Measurements from ENCODE around the gene CAVIN4.

CAVIN4 gene

DNA sequence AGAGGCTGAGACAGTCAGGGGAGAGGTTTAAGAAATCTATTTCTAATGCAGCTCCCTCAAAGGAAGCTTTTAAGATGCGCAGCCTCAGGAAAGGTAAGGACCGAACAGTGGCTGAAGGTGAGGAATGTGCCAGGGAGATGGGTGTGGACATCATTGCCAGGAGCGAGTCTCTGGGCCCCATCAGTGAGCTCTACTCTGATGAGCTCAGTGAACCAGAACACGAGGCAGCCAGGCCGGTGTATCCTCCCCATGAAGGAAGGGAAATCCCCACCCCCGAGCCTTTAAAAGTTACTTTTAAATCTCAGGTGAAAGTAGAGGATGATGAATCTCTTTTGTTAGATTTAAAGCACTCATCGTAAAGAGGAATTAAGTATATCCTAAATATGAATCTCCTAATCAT, 8.2 kb downstream of the CAVIN4 start:
- TF ChIP-seq TOX (CRISPR knock-in tag; IDR thresholded peaks at IDR 0.05; ENCODE audit: borderline replicate concordance), result no peak
- no peak for TF ChIP-seq TCF4 (CRISPR knock-in tag; IDR thresholded peaks at IDR 0.05; ENCODE audit: borderline replicate concordance)
- TF ChIP-seq BACH2 (CRISPR knock-in tag; IDR thresholded peaks at IDR 0.05; ENCODE audit: borderline replicate concordance), result no peak
- no peak for TF ChIP-seq ZFP3 (CRISPR knock-in tag; IDR thresholded peaks at IDR 0.05)
- no peak for TF ChIP-seq SNAI2 (CRISPR knock-in tag; IDR thresholded peaks at IDR 0.05)
- TF ChIP-seq ZFP30 (CRISPR knock-in tag; IDR thresholded peaks at IDR 0.05), result no peak
- TF ChIP-seq, protein P1, sequence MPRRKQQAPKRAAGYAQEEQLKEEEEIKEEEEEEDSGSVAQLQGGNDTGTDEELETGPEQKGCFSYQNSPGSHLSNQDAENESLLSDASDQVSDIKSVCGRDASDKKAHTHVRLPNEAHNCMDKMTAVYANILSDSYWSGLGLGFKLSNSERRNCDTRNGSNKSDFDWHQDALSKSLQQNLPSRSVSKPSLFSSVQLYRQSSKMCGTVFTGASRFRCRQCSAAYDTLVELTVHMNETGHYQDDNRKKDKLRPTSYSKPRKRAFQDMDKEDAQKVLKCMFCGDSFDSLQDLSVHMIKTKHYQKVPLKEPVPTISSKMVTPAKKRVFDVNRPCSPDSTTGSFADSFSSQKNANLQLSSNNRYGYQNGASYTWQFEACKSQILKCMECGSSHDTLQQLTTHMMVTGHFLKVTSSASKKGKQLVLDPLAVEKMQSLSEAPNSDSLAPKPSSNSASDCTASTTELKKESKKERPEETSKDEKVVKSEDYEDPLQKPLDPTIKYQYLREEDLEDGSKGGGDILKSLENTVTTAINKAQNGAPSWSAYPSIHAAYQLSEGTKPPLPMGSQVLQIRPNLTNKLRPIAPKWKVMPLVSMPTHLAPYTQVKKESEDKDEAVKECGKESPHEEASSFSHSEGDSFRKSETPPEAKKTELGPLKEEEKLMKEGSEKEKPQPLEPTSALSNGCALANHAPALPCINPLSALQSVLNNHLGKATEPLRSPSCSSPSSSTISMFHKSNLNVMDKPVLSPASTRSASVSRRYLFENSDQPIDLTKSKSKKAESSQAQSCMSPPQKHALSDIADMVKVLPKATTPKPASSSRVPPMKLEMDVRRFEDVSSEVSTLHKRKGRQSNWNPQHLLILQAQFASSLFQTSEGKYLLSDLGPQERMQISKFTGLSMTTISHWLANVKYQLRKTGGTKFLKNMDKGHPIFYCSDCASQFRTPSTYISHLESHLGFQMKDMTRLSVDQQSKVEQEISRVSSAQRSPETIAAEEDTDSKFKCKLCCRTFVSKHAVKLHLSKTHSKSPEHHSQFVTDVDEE (CRISPR knock-in tag; IDR thresholded peaks at IDR 0.05), result no peak
- no peak for TF ChIP-seq ISL1 (CRISPR knock-in tag; IDR thresholded peaks at IDR 0.05)
- no peak for ATAC-seq

DNA sequence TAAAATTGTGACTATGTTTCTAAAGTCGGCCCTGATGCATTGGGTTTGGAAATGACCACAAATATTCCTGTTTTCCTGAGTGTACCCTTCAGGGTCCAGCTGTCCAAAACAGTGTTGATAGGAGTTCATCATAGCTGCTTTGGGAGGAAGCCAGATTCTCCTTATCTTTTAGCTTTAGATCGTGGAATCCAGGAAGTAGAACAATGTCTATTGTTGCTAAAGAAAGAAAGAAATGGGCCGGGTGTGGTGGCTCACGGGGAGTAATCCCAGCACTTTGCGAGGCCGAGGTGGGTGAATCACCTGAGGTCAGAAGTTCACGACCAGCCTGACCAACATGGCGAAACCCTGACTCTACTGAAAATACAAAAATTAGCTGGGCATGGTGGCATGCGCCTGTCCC, 9.5 kb downstream of the CAVIN4 start:
- TF ChIP-seq, protein P1 (CRISPR knock-in tag; IDR thresholded peaks at IDR 0.05), result no peak
- peak; percentile 54; the same call in 1 of the 2 replicates for TF ChIP-seq ZFP3 (CRISPR knock-in tag; IDR thresholded peaks at IDR 0.05)
- no peak for ATAC-seq

DNA sequence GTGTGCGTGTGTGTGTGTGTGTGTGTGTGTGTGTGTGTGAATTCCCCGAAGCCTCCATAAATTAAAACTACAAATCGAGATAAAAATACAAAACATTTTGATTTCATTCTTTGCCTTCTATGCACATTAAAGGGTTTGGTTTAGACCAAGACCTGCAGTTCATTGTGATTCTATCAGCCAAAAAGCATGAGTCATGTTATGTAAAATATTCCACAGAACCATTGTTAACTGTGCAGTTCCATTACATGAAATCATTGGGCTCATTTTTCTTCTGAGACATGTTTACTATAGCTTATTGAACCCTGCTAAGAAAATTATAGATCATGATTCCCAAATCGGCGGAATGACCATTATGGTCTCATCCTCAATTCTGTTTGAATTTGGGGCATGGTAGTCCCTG, 11.7 kb downstream of the CAVIN4 start:
- ATAC-seq, result peak; percentile 84
- TF ChIP-seq ISL1 (CRISPR knock-in tag; IDR thresholded peaks at IDR 0.05) (0 out of 2 replicates have a peak, but pooled peaks have one; percentile 22), TOX (CRISPR knock-in tag; IDR thresholded peaks at IDR 0.05; ENCODE audit: borderline replicate concordance) (no peak)

DNA sequence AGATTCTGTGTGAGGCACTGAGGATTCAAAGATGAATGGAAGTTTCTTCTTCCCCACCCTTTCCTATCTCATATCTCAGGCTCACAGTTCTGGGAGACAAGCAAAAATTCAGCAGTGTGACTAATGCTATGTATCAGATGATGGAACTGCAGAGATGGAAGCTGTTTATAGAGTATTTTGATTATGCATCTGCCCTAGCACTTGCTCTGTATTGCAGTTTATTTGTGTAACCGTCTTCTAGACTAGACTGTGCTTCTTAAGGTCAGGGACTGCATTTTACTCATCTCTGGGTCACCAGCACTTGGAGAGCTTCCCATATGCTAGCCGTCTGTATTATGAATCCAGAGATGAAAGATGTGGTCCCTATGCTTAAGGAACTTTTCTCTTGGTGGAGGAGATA, 12.6 kb downstream of the CAVIN4 start:
- ATAC-seq, result peak; percentile 61
- TF ChIP-seq PPARA (CRISPR knock-in tag; IDR thresholded peaks at IDR 0.05; ENCODE audit: borderline replicate concordance) (no peak), ZC3H10 (CRISPR knock-in tag; IDR thresholded peaks at IDR 0.05) (no peak), RARB (CRISPR knock-in tag; IDR thresholded peaks at IDR 0.05) (no peak), BACH2 (CRISPR knock-in tag; IDR thresholded peaks at IDR 0.05; ENCODE audit: borderline replicate concordance) (no peak), GLIS3 (CRISPR knock-in tag; IDR thresholded peaks at IDR 0.05) (no peak), ZFP30 (CRISPR knock-in tag; IDR thresholded peaks at IDR 0.05) (no peak)
- TF ChIP-seq, protein P2, sequence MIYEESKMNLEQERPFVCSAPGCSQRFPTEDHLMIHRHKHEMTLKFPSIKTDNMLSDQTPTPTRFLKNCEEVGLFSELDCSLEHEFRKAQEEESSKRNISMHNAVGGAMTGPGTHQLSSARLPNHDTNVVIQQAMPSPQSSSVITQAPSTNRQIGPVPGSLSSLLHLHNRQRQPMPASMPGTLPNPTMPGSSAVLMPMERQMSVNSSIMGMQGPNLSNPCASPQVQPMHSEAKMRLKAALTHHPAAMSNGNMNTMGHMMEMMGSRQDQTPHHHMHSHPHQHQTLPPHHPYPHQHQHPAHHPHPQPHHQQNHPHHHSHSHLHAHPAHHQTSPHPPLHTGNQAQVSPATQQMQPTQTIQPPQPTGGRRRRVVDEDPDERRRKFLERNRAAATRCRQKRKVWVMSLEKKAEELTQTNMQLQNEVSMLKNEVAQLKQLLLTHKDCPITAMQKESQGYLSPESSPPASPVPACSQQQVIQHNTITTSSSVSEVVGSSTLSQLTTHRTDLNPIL (CRISPR knock-in tag; IDR thresholded peaks at IDR 0.05; ENCODE audit: low read depth), result no peak
- TF ChIP-seq, protein P3, sequence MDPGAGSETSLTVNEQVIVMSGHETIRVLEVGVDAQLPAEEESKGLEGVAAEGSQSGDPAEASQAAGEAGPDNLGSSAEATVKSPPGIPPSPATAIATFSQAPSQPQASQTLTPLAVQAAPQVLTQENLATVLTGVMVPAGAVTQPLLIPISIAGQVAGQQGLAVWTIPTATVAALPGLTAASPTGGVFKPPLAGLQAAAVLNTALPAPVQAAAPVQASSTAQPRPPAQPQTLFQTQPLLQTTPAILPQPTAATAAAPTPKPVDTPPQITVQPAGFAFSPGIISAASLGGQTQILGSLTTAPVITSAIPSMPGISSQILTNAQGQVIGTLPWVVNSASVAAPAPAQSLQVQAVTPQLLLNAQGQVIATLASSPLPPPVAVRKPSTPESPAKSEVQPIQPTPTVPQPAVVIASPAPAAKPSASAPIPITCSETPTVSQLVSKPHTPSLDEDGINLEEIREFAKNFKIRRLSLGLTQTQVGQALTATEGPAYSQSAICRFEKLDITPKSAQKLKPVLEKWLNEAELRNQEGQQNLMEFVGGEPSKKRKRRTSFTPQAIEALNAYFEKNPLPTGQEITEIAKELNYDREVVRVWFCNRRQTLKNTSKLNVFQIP (CRISPR knock-in tag; IDR thresholded peaks at IDR 0.05; ENCODE audit: borderline replicate concordance, low read depth), result no peak

DNA sequence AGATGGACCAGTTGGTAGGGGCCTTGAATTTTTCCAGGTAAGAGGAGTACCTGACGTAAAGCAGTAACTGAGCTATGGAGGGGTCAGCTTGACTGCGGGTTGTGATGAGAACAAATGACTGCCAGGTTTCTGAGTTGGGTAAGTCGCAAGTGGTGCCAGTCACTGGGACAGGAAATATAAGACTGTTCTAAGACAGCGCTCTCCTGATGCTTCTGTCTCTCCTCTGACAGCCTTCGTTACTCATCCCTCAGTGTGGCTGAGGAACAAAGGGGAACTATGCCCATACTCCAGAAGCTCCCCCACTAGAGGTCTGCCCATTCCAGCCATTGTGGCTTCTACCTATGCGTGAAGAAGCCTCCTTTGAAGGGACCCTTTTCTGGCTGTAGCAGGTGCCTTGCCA, 13.3 kb downstream of the CAVIN4 start:
- no peak for ATAC-seq

More for the DNA sequence above, 13.3 kb downstream of the CAVIN4 start:
- TF ChIP-seq ZNF8 (CRISPR knock-in tag; IDR thresholded peaks at IDR 0.05) (no peak), RARB (CRISPR knock-in tag; IDR thresholded peaks at IDR 0.05) (no peak), ESRRG (CRISPR knock-in tag; IDR thresholded peaks at IDR 0.05) (no peak), ARNTL (CRISPR knock-in tag; IDR thresholded peaks at IDR 0.05; ENCODE audit: borderline replicate concordance, low read depth) (no peak), GLIS3 (CRISPR knock-in tag; IDR thresholded peaks at IDR 0.05) (no peak), OSR1 (CRISPR knock-in tag; IDR thresholded peaks at IDR 0.05) (no peak), ZC3H10 (CRISPR knock-in tag; IDR thresholded peaks at IDR 0.05) (no peak), SNAI2 (CRISPR knock-in tag; IDR thresholded peaks at IDR 0.05) (no peak), ZFP30 (CRISPR knock-in tag; IDR thresholded peaks at IDR 0.05) (no peak), PPARA (CRISPR knock-in tag; IDR thresholded peaks at IDR 0.05; ENCODE audit: borderline replicate concordance) (no peak), CSDC2 (CRISPR knock-in tag; IDR thresholded peaks at IDR 0.05) (no peak), TOX (CRISPR knock-in tag; IDR thresholded peaks at IDR 0.05; ENCODE audit: borderline replicate concordance) (no peak)
- TF ChIP-seq, protein P4, sequence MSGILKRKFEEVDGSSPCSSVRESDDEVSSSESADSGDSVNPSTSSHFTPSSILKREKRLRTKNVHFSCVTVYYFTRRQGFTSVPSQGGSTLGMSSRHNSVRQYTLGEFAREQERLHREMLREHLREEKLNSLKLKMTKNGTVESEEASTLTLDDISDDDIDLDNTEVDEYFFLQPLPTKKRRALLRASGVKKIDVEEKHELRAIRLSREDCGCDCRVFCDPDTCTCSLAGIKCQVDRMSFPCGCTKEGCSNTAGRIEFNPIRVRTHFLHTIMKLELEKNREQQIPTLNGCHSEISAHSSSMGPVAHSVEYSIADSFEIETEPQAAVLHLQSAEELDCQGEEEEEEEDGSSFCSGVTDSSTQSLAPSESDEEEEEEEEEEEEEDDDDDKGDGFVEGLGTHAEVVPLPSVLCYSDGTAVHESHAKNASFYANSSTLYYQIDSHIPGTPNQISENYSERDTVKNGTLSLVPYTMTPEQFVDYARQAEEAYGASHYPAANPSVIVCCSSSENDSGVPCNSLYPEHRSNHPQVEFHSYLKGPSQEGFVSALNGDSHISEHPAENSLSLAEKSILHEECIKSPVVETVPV (CRISPR knock-in tag; IDR thresholded peaks at IDR 0.05), result no peak
- TF ChIP-seq, protein P5, sequence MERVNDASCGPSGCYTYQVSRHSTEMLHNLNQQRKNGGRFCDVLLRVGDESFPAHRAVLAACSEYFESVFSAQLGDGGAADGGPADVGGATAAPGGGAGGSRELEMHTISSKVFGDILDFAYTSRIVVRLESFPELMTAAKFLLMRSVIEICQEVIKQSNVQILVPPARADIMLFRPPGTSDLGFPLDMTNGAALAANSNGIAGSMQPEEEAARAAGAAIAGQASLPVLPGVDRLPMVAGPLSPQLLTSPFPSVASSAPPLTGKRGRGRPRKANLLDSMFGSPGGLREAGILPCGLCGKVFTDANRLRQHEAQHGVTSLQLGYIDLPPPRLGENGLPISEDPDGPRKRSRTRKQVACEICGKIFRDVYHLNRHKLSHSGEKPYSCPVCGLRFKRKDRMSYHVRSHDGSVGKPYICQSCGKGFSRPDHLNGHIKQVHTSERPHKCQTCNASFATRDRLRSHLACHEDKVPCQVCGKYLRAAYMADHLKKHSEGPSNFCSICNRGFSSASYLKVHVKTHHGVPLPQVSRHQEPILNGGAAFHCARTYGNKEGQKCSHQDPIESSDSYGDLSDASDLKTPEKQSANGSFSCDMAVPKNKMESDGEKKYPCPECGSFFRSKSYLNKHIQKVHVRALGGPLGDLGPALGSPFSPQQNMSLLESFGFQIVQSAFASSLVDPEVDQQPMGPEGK (CRISPR knock-in tag; IDR thresholded peaks at IDR 0.05; ENCODE audit: borderline replicate concordance), result no peak
